SHP77 (cell line): Measurements from ENCODE around the gene DDOST.
A peak's percentile ranks its signal among the peaks of the same experiment; 100 is the strongest.

ENCODE experiments used
- DNase-seq, 2 experiments: peaks; one replicate each; lab custom pipeline; 2025; lab: John Stamatoyannopoulos, UW

DDOST gene

GRCh38 chr1:20660363-20660762 is 806 bp downstream of the DDOST start:
- DNase-seq: no peak

GRCh38 chr1:20658166-20658915 is 2.8 kb downstream of the DDOST start:
- no peak for DNase-seq

DNA sequence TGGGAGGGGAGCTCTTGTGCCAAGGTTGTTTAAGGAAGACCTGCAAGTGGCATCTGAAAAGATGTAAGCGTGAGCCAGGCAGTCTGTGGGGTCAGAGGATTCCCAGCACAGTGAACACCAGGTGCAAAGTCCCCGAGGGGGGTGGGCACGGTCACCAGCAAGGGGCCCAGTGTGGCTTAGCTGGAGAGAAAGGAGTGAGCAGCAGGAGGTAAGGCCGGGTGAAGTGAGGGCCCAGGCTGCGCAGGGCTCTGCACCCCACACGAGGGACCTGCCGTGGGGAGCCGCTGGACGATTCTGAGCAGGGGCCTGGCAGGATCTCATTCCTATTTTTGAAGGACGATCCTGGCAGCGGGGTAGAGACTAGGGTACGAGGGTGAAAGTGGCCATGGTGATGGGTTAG is 4.1 kb downstream of the DDOST start:
- no peak for DNase-seq

DNA sequence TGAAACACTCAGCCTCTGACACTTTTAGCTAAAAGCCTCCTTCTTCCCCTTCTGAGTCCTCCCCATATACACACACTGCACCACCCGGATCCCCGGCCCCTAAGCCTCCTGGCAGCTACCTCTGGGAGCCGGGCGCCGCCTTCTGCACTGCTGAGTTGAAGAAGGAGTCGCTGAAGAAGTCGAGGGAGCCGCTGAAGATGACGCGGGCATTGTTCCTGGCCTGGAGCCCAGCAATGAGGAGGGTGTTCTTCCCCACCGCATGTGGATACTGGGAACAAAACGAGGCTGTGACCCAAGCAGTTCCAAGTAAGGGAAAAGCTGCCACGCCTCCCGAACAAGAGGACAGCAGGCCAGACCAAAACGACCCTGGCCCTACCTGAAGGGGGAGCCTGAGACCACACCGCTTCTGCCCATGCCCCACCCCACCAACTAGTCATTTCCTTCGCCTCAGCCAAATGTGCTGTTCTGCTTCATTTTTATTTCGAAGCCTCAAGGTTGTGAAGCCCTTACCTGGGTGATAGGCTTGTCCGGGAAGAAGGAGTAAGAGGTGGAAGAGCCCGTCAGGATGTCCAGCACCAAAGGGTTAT is 7.0 kb downstream of the DDOST start:
- no peak for DNase-seq

- no peak for DNase-seq
Observed at GRCh38 chr1:20652300-20652699, 8.9 kb downstream of the DDOST start.

DNA sequence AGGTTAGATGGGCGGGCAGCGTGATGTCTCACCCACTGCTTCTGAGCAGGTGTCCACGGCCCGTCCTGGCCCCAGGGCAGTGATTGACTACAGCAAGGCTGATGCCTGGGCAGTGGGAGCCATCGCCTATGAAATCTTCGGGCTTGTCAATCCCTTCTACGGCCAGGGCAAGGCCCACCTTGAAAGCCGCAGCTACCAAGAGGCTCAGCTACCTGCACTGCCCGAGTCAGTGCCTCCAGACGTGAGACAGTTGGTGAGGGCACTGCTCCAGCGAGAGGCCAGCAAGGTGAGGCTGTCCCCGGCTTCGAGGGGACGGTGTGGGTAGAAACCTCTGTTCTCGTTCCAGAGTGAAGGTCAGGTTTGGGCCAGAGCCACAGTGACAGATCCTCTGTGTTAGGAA is 12.2 kb downstream of the DDOST start:
- no peak for DNase-seq

- no peak for DNase-seq
Observed at GRCh38 chr1:20648438-20648837, 12.7 kb downstream of the DDOST start.

DNA sequence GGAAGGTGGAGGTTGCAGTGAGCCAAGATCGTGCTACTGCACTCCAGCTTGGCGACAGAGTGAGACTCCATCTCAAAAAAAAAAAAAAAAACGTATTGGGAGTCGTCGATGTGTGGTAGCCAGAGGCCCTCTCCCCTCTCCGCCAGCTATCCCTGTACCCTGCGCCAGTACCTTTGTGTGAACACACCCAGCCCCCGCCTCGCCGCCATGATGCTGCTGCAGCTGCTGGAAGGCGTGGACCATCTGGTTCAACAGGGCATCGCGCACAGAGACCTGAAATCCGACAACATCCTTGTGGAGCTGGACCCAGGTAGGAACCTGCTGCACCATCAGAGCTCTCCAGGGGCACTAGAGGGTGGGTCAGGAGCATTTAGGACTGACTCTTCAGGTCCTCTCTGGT is 15.8 kb downstream of the DDOST start:
- DNase-seq: no peak

DNA sequence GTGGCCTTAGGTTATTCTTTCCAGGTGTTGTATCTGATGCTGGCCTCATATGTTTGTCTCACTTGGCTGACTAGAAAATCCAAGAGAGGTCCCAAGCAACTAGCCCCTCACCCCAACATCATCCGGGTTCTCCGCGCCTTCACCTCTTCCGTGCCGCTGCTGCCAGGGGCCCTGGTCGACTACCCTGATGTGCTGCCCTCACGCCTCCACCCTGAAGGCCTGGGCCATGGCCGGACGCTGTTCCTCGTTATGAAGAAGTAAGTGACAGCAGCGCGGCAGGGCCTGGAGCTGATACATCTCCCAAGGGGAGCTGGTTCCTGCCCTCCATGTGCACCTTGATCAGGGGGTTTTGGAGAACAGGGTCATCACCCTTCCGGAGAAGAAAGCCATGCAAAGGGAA is 16.8 kb downstream of the DDOST start:
- DNase-seq: no peak

DNA sequence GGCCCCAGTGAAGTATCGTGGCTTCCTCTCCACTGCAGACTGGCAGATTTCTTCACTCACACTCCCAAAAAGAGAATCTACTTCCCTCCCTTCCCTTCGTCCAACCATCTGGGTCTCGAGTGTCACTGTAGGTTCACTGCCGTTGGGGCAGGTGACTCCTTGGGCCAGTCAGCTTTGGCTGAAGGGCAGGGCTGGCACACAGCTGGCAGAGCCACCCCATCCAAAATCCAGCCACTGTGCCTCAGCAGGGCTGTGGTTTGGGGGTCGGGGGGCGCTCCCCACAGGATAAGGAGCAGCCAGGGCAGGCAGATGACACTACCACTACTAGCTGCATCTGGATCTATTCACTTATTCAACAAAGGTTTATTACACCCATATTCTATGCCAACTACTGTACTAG is 18.1 kb downstream of the DDOST start:
- DNase-seq: no peak

- no peak for DNase-seq
Observed at GRCh38 chr1:20641975-20642374, 19.2 kb downstream of the DDOST start.

GRCh38 chr1:20640183-20640597 is 21.0 kb downstream of the DDOST start:
- peak; percentile 11 for DNase-seq

DNA sequence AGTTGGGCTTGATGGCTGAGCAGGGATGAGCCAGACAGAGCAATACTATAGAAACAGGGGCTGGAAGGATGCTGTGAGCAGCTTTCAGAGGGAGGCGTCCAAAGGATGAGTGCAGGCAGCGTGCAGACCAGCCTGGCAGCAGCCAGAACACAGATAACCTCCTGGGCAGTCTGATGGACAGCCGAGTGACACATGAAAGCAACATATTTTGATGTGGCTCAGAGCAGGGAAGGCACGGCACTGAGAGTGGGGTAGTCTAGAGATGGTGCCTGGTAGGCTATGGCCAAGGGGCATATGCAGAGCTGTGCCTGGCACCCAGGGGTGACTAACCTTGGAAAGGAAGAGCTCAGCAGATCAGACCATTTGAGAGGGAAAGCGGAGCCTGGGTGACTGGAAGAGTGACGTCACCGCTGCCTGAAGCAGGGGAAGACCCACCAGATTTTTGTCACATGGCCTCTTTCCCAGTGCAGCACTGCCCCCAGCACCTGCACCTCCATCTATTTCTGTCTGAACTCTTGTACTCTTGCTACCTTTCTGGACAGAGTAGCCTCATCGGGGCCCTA is 24.3 kb downstream of the DDOST start:
- DNase-seq: no peak

GRCh38 chr1:20634594-20635084 is 26.5 kb downstream of the DDOST start:
- peak in 1 of 2 experiments; percentile 11 for DNase-seq

DNA sequence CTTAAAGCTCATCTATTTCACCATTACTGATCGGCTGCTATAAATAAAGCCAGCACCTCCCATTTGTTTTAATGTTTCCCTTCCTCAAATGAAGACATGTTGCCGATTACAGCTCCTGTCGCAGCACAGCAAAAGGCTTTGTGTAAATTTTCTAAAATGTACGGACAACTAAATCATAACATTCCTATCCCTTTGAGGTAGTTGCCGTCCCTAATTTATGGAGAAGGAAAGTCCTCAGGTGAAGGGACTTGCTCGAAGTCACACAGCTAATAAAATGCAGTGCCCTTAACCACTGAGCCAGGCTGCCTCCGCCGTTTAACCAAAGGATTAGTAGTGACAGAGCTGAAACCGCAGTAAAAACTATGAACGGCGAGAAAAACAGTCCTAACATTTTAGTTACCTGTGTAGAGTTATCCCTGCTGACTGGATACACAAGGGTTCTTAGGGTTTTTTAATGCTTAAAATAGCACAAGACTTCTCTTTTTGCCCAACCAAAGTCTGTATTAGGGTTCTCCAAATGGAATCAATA is 27.0 kb downstream of the DDOST start:
- no peak for DNase-seq

DNA sequence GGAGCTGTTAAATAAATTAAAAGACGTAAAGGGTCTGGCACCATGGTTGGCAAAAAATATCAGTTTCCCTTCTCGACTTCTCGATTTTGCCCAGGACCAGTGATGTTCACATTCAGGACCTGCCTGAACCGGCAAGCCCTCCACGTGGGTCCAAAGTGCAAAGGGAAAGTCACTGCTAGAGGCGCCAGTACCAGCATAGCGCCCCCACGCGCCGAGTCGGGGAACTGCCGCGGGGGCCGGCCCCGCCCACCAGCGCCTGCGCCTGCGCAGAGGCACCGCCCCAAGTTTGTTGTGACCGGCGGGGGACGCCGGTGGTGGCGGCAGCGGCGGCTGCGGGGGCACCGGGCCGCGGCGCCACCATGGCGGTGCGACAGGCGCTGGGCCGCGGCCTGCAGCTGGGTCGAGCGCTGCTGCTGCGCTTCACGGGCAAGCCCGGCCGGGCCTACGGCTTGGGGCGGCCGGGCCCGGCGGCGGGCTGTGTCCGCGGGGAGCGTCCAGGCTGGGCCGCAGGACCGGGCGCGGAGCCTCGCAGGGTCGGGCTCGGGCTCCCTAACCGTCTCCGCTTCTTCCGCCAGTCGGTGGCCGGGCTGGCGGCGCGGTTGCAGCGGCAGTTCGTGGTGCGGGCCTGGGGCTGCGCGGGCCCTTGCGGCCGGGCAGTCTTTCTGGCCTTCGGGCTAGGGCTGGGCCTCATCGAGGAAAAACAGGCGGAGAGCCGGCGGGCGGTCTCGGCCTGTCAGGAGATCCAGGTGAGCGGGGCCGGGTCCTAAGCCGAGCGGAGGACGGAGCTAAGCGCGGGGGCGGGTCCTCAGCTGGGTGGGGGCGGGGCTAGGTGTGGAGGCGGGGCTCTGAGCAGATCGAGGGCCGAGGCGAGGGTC is 27.7 kb downstream of the DDOST start, which contains the start of gene PINK1:
Gene PINK1 (plus strand): TSS at position 269 of the 875 bp plus-strand sequence. CDS start 91 bp downstream, at position 360.
- peak; percentile 51 to 56 for DNase-seq

GRCh38 chr1:20632386-20632785 is 28.8 kb downstream of the DDOST start:
- DNase-seq: no peak

DNA sequence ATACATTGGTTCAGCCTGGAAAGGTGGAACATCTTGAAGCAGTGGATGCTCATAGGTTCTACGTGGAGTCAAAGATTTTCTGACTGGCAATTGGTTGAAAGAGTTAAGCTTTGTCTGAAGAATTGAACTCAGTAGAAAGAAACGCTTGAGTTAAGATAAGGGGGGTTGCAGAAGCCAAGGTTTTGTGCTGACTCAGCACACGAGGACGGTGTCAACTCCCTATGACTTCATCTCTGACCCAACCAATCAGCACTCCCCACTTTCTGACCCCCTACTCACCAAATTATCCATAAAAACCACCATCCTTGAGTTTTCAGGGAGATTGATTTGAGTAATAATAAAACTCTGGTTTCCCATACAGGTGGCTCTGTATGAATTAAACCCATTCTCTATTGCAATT is 30.4 kb downstream of the DDOST start:
- DNase-seq: no peak

GRCh38 chr1:20626524-20626923 is 34.6 kb downstream of the DDOST start:
- no peak for DNase-seq

DNA sequence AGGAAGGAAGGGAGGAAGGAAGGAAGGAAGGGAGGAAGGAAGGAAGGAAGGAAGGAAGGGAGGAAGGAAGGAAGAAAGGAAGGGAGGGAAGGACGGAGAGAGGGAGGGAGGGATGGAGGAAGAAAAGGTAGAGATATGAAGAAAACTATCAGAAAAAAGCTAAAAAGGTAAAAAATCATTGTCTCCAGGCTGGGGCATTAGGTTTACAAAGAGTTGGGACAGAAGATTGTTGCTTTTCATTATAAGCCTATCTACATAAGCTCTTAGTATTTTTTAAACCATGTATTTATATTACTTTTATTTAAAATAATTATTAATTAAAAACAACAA is 35.1 kb downstream of the DDOST start:
- no peak for DNase-seq

GRCh38 chr1:20625176-20626097 is 35.7 kb downstream of the DDOST start:
- no peak for DNase-seq
